Stimulated activated CD4-positive, alpha-beta T cell treated with anti-CD3 and anti-CD28 coated beads, Interleukin-15, amount 100 ng/mL, for 1 hour (primary cell): ENCODE measurements around the gene USP36.
"Not testable (repeated sequence)": the region's sequence is repeated elsewhere in the genome, so short reads cannot be mapped to it uniquely, and the experiment has no call there.

ENCODE experiments used
- DNase-seq, 2 donors: peaks; one replicate each; pipeline ENCODE4 v3.0.0-alpha.2; 2020; ENCODE audit warnings: low read depth in 1 of 2, low spot score in 1 of 2

Gene USP36

GRCh38 chr17:78840780-78841611 lies at the start of gene USP36:
Gene USP36, minus strand, starts transcription at chr17:78840814. Its CDS starts 4,451 bp downstream, at chr17:78836363.
- DNase-seq: peak; percentile 99 to 100

DNA sequence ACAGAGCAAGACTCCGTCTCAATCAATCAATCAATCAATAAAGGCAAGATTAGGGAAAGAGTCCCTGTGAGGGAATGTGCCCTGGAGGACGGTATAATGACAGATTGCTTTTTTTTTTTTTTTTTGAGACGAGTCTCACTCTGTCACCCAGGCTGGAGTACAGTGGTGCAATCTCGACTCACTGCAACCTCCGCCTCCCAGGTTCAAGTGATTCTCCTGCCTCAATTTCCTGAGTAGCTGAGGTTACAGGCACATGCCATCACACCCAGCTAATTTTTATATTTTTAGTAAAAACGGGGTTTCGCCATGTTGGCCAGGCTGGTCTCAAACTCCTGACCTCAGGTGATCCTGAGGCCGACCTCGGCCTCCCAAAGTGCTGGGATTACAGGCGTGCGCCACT lies 49.5 kb upstream of the USP36 start:
- DNase-seq: not testable (repeated sequence)

DNA sequence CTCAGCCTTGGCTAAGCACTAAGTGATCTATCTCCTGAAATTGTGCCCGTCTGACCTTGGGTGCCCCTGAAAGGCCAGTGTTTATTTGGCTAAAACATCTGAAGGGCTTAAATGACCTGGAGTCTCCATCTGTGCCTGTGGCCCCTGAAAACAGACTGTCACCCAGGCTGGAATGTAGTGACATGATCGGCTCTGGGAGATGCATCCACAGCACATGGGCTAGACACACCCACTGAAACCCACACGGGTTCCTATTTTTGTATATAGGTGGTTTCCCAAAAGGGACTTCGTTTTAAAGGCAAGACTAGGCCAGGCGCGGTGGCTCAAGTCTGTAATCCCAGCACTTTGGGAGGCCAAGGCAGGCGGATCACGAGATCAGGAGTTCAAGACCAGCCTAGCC lies 48.9 kb upstream of the USP36 start:
- DNase-seq: no peak

- DNase-seq: no peak
These were observed 48.4 kb upstream of the USP36 start for GRCh38 chr17:78888941-78889518.

- no peak for DNase-seq
These were observed 46.3 kb upstream of the USP36 start for GRCh38 chr17:78886954-78887353.

DNA sequence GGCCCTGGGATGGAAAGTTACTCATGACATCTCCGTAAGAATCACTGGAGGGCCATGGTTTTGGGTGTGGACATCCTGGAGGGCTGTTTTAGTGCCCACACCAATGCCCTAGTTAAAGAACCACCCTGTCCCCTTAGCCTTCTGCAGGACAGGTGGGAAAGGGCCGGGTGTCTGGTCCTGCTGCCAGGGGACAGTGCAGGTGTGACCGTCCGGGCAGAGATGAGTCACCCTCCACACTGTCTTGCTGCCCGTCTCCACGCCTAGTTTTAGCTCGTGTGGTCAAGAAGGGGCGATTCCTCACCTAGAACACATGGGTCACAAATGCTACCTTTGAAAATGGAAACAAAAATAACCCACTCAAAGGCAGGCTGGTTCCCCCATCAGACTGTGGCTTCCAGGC lies 45.3 kb upstream of the USP36 start:
- DNase-seq: no peak

DNA sequence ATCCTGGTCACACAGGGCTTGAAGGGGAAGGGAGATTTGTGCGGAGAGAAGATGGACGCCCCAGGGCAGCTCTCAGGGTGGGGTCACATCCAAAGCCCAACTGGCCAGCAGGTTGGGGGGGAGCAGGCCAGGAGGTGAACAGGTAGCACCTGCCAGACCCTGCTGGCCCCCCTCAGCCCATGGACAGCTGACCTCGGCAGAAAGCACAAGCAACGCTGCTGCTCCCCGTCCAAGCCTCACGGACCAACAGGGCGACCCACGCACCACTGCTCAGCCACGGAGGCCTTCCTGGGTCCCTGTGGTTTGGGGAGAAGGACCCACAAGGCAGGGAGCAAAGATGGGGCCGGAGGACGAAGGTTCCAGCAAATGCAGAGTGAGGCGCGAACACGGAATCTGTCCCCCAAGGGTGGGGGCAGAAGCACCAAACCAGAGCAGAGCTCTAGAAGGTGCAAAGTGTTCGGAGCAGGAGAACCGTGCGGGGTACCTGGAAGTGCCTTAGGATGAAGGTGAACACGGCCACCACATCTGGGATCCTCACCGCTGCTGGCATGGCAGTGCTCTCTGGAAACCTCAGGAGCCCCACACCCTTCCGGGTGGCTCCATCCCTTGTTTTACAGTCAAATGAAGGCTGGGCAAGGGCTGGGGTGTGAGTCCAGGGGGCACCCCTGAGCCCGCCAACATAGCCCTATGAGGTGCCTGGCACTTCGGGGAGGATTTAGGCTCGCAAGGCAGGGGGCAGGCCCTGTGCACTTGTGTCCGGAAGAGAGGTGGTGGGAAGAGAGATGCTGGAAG lies 44.5 kb upstream of the USP36 start:
- no peak for DNase-seq

DNA sequence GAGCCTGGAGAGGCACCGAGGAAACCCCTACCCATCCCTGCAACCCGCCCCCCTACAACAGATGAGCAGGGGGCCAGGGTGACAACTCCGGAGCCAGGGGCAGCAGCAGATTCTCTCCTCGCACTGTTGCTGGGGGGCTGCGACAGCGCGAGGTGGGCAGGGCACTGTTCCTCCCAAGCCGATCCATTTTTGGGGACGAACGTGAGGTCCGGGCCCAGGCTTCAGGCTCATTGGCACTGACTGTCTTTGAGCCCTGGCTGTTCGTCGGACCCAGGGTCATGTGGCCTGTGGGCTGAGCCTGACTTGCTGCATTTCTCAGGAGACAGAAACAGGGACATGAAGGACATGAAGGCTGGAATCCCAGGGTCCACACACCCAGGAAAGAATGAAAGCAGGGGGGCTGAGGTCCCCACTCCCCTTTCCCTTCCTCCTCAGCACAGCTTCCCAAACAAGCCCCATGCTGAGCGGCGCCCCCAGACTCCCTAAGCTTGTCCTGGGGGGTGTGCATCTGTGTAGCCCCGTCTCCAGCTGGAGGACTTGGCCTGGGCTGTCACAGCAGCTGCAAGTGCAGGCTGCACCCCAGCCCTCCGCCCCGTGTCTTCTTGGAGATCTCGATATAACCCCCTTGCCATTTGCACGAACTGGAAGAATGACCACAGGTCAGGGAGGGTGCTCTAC lies 43.7 kb upstream of the USP36 start:
- no peak for DNase-seq

DNA sequence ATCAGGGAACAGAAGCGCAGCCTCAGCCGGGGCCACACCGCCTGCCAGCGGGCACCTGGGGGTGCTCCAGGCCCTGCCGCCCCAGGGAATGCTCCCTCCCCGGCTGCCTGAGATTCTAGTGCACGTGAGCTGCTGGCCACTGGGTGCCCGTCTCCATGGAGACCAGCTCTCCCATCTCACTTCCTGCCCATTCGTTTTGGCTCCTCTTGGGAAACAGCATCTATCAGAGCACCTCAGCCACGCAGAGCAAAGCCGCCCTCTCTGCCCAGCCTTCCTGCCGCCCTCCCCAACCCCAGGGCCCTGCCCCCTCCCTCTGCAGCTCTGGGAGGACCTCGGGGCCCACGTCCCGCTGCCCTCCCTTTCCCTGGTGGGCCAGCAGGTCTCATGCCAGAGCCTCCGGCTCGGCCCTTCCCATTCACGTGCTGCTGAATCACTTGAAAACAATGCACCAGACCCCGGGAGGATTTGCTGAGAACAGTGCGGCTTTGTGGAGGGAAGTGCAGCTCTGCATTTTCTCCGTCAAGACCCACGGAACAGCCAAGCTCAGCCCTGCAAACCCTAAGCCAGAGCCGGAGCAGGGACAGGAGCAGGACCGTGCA lies 43.0 kb upstream of the USP36 start:
- DNase-seq: no peak

- no peak for DNase-seq
These were observed 42.5 kb upstream of the USP36 start for GRCh38 chr17:78883089-78883532.

DNA sequence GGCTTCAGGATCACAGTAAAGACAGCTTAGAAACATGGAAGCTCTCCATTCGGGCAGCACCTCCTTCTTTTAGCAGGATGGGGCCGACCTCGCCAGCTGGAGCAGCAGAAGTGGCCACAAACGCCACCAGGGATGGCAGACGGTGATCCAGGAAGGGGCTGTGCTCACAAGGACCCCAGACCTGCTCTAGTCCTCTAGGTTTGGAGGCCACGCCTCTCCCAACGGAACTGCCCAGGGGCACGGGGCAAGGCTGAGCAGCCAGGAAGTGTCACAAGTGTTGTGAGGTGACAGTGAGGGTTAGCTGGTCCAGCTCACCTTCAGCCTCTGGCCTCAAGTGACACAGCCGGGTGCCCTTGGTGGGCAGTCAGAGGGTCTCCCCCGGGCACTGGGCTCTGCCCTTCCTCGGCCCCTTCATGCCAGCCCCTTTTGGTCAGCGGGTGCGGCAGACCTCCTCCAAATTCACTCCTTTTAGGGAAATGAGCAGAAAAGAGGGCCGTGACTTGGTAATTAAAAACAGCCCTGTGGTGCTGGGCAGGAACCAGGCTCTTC lies 42.0 kb upstream of the USP36 start:
- no peak for DNase-seq

DNA sequence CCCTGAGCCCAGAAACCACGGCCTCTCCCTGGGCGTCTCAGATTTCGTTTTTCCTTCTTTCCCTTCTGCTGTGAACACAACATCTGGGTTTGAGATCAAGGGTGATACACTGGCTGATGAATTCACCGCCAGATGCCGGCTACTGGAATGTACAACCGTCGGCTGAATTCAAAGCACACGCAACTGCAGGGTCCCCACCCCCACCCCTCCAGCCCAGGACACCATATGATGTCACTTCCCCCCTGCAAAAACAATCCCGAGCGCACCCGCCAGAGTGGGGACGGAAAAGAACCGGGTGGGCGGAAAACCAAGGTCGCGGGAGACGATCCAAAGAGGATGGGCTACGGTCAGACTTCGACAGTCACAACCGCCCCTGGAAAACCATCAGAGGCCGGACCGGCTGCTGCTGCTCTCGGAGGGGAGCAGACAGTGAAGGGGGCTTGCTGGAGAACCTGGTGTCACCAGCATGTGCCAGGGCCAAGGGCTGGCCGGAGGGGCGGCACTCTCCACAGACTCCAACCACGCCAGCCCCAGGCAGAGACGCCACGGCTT lies 39.1 kb upstream of the USP36 start:
- DNase-seq: no peak

GRCh38 chr17:78878871-78879527 lies 38.4 kb upstream of the USP36 start:
- DNase-seq: no peak

- DNase-seq: no peak
These were observed 37.6 kb upstream of the USP36 start for GRCh38 chr17:78878261-78878660.

DNA sequence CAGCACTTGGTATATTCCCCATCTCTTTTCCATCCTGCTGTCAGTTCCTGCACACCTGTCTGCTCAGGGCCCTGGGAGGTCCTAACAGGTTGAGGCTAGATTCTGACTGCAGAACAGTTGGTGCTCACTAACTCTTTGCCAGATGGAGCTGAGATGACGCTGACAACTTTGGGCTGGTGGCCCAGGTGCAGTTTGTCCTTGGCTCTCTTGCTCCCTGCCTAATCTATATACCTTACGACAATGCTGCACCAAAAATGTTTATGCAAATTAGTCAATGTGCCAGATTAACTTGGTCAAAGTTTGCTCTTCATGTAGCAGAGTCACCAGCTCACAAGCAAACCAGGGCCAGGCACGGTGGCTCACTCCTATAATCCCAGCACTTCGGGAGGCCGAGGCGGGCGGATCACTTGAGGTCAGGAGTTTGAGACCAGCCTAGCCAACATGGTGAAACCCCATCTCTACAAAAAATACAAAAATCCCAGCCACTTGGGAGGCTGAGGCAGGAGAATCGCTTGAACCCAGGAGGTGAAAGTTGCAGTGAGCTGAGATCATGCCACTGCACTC lies 36.4 kb upstream of the USP36 start:
- not testable (repeated sequence) for DNase-seq

DNA sequence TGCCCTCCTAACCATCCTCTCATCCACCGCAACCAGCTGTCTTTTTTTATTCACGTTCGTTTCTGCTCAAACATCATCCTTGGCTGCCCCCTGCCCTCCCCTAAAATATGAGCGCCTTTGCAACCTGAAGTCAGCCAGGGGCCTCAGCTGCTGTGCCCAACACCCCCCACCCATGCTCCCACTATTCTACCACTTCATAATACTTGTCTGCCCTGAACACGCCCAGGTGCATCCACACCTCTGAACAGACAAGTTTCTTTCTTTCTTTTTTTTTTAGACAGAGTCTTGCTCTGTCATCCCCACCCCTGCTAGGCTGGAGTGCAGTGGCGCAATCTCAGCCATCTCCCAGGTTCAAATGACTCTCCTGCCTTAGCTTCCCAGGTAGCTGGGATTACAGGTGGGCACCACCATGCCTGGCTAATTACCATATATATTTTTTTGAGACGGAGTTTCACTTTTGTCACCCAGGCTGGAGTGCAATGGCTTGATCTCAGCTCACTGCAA lies 35.5 kb upstream of the USP36 start:
- DNase-seq: no peak

- DNase-seq: no peak
These were observed 34.9 kb upstream of the USP36 start for GRCh38 chr17:78875363-78876093.

- DNase-seq: no peak
These were observed 33.1 kb upstream of the USP36 start for GRCh38 chr17:78873519-78874340.
